Epithelial cell of proximal tubule (primary cell): ENCODE data around the gene CRIM1. TPM values are rescaled to one million over a fixed set of nuclear protein-coding genes. Genes with fewer than 3 reads are reported as not detected.

Experiments
- DNase-seq: peaks from one replicate; pipeline ENCODE4 v3.0.0-alpha.2; 2011; ENCODE audit warnings: low read depth
- H3K4me3 ChIP-seq: 2 replicates; pipeline ENCODE4 v1.5.1; 2011; ENCODE audit warnings: low read depth, mild to moderate bottlenecking, low read length
- total RNA-seq: library from RNA; depleted of rRNA; stranded (reverse); fragments of >200 nt; gene quantifications from 2 replicates; pipeline ENCODE4 v1.2.3, GENCODE V29; 2015
- TF ChIP-seq, protein P1 (sequence below): conservative IDR thresholded peaks from 2 replicates; pipeline ENCODE4 v1.5.1; 2012; ENCODE audit warnings: low read depth, mild to moderate bottlenecking, low read length

CRIM1 gene
- total RNA-seq, 1 donor from 2014 or later: 143 TPM

DNA sequence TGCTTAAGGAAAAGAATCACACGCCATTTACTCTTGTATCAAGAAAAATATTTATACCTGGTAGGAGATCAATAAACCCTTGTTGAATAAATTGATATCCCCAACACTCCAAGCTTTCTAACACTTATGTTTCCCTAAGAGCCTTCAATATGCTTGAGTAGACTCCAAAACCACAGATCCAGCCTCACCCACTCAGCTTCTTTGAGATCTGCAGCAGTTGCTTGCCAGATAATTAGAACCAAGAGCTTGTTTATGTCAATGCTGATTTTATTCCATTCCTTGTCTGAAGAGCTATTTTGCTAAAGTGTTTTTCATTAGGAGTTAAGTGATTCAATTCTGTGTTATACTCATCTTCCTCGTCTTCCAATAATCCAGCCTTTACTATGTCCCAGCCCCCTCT, 26.3 kb upstream of the CRIM1 start:
- DNase-seq: no peak
- no peak overlapping the region for H3K4me3 ChIP-seq
- TF ChIP-seq, protein P1, sequence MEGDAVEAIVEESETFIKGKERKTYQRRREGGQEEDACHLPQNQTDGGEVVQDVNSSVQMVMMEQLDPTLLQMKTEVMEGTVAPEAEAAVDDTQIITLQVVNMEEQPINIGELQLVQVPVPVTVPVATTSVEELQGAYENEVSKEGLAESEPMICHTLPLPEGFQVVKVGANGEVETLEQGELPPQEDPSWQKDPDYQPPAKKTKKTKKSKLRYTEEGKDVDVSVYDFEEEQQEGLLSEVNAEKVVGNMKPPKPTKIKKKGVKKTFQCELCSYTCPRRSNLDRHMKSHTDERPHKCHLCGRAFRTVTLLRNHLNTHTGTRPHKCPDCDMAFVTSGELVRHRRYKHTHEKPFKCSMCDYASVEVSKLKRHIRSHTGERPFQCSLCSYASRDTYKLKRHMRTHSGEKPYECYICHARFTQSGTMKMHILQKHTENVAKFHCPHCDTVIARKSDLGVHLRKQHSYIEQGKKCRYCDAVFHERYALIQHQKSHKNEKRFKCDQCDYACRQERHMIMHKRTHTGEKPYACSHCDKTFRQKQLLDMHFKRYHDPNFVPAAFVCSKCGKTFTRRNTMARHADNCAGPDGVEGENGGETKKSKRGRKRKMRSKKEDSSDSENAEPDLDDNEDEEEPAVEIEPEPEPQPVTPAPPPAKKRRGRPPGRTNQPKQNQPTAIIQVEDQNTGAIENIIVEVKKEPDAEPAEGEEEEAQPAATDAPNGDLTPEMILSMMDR: no peak

DNA sequence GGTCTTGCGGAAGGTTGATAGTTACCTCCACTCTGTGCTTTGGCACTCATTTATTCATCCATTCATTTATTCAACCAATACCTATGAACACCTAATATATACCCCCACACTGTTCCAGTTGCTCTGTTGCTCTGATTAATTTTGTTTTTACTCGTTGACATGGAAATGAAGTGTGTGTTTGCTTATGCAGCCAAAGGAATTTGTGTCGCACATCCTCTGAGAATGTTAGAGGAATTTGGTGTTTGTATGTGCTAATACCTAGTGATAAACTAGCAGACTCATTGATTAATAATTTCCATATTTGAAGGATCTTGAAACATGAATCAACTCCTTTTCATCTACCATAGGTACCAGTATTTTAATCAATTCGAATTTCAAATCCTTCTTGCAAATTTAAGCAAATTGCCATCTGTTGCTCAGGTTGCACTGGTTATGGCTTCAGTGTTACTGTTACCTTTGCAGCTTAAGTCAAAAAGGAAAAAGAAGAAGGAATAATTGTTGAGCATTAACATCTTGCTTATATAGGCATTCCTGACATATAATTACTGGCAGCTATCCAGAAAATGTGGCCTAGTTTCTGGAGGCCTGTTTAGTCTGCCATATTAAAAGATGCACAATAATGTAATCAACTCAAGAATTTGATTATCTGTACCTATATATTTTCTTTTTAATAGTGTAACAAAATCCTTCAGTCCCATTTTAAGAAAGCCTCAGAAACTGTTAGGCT, 25.7 kb upstream of the CRIM1 start:
- TF ChIP-seq, protein P1: no peak
- H3K4me3 ChIP-seq: no peak overlapping the region
- peak; percentile 73 for DNase-seq

DNA sequence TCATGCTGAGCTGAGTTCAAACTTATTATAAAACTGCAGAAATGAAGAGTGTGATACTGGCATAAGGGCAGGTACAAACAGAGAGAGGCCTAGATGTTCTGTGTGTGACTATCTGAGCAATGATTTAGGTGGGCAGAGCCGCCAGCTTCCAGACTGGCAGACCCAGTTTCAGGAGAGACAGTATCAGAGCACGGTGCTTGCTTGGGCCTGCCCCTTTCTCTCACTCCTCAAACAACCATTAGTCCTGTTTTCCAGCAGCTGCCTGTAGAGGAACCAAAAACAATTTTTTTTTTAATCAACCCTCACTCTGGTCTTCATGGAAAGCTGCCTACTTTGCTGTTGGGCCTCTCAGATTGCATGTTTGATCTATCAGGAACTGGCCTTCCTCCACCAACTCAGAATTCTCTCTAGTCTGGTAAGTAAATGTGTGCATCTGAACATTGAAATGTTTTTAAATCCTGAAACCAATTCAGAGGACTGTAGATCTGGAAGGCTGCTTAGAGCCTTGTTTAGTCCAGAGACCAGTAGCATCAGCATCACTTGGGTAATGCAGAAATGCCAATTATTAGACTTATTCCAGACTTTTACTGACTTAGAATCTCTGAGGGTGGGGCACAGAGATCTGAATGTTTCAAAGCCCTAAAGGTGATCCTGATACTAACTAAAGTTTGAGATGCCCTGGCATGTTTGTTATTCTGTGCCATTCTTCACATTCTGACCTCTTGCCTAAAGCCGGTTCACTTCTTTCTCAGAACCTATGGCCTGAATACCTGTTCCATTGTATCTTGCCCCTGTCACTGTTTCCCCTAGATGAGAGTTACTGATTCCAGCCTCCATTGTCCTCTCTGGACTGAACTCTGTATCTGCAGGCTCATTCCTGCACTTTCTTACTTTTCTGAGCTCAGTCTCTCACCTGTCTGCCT, 24.8 kb upstream of the CRIM1 start:
- H3K4me3 ChIP-seq: no peak overlapping the region
- DNase-seq: no peak
- TF ChIP-seq, protein P1: no peak

DNA sequence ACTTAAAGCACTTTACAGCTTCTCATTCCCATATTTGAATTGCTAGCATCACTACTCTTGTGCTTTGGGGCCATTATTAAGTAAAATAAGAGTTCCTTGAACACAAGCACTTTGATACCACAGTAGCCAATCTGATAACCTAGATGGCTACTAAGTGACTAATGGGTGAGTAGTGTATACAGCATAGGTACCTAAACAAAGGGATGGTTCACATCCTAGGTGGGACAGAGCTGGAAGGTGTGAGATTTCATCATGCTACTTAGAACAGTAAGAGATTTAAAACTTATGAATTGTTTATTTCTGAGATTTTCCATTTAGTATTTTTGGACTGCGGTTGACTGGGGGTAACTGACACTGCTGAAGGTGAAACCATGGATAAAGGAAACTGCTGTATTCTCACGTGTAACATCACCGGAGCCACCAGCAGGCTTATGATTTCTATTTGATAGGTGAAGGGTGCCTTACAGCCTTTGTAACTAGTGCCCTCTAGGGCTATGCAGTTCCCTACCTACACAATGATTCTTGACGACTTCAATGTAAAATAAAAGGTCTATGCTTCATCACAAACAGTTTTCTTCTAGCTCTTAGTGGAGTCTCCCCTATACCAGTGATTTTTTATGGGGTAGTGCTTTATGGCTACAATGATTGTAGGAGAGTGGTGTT, 22.1 kb upstream of the CRIM1 start:
- DNase-seq: no peak
- TF ChIP-seq, protein P1: peak; percentile 23
- no peak overlapping the region for H3K4me3 ChIP-seq

DNA sequence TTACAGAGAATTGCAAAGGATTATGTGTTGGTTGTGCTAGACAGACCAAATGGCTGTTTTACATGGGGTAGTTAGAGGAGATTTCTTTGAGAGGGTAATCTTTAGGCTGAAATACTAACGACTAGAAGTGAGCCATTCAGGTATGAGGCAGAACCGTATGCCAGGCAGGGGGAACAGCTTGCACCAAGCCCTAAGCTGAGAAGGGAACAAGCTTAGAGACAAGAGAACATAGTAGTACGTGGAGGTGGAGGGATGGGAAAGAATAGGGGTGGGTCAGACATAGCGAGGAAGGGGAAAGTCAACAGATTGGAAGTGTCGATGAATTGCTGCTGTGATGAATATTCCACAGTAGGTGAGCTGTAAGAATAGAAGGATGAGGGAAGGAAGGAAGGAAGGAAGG, 20.0 kb upstream of the CRIM1 start:
- DNase-seq: no peak
- no peak overlapping the region for H3K4me3 ChIP-seq
- TF ChIP-seq, protein P1: no peak

DNA sequence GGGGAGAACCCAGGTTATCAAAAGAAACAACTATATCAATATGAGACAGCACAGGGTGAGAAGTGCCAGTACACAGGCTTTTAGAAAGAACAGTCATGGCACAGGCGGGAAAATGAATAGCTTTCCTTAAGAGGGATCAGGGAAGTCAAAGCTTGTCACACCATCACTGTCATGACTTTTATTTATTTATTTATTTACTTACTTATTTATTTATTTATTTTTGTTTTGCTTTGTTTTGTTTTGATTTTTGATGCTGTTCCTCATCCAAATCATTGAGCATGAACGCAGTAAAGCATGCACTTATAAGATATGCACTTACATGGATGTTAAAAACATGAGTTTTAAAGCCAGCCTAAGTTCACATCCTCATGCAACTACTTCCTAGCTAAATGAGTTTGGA, 19.3 kb upstream of the CRIM1 start:
- TF ChIP-seq, protein P1: no peak
- no peak for DNase-seq
- no peak overlapping the region for H3K4me3 ChIP-seq
